ENCODE data around the gene SLC16A3. TPM values are rescaled to one million over a fixed set of nuclear protein-coding genes. Genes with fewer than 3 reads are reported as not detected.

SLC16A3 gene
- total and polyA plus RNA-seq, 12 donors = 2.7 to 58.6 (median 32.7) TPM

DNA sequence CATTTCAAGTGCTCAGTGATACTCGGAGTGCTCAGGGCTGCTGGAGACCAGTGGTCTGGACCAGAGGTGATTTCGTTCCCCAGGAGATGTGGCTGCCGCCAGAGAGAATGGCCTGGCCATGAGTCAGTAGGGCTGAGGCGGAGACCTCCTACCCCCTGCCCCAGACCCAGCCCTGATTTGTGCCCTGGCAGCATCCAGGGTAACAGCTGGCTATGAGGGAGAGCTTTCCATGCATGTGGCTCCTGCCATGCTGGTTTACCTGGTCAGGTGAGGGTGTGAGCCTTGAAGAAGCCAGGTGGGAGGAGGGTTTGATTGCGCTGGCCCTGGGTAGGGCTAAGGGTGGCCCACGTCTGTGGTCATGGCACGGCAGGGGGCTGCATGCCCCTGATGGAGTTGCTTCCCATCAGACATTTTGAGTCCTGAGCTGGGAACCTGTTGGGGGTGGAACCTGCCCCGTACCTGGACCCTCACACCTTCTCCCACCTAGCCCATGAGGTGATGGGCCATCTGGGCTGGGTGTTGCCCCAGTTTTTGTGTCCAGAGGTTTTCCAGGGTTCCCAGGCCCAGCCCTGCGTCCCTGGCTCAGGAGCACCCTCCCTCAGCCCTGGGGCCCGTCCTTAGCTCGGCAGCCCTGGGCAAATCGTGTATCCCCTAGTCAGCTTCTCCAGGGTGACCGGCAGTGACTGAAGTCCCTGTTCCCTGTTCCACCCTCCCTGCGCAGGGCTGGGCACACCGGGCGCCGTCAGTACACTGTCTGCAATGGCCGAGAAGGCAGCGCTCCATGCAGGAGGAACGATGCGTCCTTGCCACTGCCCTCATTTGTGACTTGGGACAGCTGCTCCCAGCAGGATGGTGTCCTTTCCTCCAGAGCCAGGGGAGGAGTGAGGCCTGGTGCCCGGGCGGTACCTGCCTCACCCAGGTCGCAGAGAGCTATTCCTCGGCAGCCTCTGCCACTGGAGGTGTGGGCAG, 53.7 kb downstream of the SLC16A3 start:
- no peak overlapping the region for H3K4me3 ChIP-seq
- no peaks in the 10 kb centered on the region for H3K9me3 ChIP-seq (replicated peaks in 1 of 3)
- no peak for TF ChIP-seq POLR2A (IDR thresholded peaks at IDR 0.05)
- H3K4me1 ChIP-seq (replicated peaks in 1 of 2) = peaks cover 0 to 16% of the 10 kb centered on the region in 2 donors
- H3K27me3 ChIP-seq = no peaks in the 10 kb centered on the region
- H3K27ac ChIP-seq = peak overlapping the region in 1 of 5 donors; percentile 12
- intact Hi-C loops (cut with DNase I) = no loop called here
- H3K36me3 ChIP-seq (replicated peaks in 1 of 2) = no peaks in the 10 kb centered on the region
- 79 to 88% (median 84%) methylated on average over 16 to 25 of the region's 25 CpGs for WGBS, 4 donors
- DNase-seq = no peak

DNA sequence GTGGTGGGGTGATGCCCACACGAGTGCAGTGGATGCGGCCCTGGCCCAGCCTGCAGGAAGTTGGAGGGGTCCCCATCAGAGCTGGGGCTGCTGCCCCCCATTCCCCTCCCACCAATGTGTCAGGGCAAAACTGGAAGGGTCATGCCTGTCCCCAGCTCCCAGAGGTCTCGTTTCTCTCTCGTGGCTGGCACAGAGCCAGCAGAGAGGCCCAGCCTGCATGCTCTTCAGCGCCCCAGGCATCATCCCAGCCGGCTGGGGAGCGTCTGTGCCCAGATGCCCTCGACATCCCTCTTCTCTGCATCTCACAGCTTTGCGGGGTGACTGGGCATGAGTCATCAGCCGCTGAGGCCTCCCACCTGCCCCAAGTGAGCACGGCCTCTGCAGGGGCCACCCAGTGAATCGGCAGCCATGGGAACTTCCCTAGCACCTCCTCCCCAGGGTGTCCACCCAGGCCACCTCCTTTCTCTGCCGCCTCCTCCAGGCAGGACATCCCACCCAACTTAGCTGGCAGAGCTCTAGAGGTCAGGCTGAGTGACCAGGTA, 54.4 kb downstream of the SLC16A3 start:
- intact Hi-C loops (cut with DNase I) = no loop called here
- Histone ChIP-seq H3K9me3 (replicated peaks in 1 of 3) (no peaks in the 10 kb centered on the region), H3K27ac (peak overlapping the region in 1 of 5 donors; percentile 12), H3K36me3 (replicated peaks in 1 of 2) (no peaks in the 10 kb centered on the region), H3K4me3 (no peak overlapping the region), H3K4me1 (replicated peaks in 1 of 2) (peaks cover 0 to 16% of the 10 kb centered on the region in 2 donors), H3K27me3 (no peaks in the 10 kb centered on the region)
- TF ChIP-seq POLR2A (IDR thresholded peaks at IDR 0.05) = no peak
- TF ChIP-seq, protein P1, sequence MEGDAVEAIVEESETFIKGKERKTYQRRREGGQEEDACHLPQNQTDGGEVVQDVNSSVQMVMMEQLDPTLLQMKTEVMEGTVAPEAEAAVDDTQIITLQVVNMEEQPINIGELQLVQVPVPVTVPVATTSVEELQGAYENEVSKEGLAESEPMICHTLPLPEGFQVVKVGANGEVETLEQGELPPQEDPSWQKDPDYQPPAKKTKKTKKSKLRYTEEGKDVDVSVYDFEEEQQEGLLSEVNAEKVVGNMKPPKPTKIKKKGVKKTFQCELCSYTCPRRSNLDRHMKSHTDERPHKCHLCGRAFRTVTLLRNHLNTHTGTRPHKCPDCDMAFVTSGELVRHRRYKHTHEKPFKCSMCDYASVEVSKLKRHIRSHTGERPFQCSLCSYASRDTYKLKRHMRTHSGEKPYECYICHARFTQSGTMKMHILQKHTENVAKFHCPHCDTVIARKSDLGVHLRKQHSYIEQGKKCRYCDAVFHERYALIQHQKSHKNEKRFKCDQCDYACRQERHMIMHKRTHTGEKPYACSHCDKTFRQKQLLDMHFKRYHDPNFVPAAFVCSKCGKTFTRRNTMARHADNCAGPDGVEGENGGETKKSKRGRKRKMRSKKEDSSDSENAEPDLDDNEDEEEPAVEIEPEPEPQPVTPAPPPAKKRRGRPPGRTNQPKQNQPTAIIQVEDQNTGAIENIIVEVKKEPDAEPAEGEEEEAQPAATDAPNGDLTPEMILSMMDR (IDR thresholded peaks at IDR 0.05) = no peak
- WGBS, 4 donors = 35 to 44% (median 43%) methylated on average over 9 to 13 of the region's 13 CpGs; no CpG with 5 or more reads in 1 of the 4 donors
- peak in 3 of 7 donors; percentile 27 to 89 (median 49) for DNase-seq

DNA sequence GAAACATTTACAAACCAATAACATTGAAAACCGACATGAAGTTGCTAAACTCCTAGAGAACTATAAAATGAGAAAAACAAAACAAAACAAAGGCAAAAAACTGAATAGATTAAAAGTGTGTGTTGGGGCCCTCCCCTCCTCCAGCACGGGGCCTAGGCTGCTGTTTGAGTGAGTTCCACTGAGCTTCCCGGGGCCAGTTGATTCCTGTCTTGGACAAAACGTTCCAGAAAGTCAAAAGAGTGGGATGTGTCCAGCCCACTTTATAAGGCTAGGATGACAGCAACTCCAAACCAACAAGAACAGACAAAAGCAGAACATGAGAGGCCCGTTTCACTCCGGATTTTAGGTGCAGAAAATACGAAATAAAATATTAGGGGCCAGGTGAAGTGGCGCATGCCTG, 56.3 kb downstream of the SLC16A3 start:
- no peak for TF ChIP-seq POLR2A (IDR thresholded peaks at IDR 0.05)
- H3K36me3 ChIP-seq (replicated peaks in 1 of 2) = no peaks in the 10 kb centered on the region
- H3K27ac ChIP-seq = peak overlapping the region in 1 of 5 donors; percentile 14
- DNase-seq = no peak
- H3K9me3 ChIP-seq (replicated peaks in 1 of 3) = no peaks in the 10 kb centered on the region
- H3K4me1 ChIP-seq (replicated peaks in 1 of 2) = peaks cover 0 to 16% of the 10 kb centered on the region in 2 donors
- WGBS, 4 donors = 61 to 72% (median 67%) methylated on average over 8 of the region's 8 CpGs
- no peaks in the 10 kb centered on the region for H3K27me3 ChIP-seq
- intact Hi-C loops (cut with DNase I) = no loop called here
- H3K4me3 ChIP-seq = no peak overlapping the region

DNA sequence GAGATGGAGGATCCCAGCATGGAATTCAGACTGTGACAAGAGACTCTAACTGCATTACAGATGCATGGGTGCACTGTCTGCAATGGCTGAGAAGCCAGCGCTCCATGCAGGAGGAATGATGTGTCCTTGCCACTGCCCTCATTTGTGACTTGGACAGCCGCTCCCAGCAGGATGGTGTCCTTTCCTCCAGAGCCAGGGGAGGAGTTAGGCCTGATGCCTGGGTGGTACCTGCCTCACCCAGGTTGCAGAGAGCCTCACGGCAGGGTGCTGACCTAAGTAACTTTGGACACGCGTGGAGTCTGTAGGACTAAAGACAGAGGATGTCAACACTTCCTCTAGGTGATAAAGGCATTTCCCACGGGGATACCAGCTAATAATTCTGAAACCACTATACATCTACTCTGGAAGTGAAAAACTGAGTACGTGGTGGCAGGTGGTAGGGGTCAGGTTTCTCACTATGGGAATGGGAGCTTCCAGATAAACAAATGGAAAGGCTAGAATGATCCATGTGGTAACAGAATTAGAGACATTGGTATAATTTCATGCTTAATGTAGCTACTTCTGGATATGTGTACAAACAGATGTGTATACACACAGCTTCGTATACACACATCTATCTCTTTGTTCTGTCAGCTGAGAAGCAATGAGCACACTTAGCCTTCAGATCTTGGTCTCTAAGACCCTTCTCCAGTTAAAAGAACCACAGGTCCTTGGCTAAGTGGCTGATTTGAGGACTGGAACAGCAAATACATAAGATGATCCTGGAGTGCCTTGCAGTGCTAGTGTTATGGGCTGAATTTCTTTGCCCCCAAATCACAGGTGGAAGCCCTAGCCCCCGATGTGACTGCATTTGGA, 58.4 kb downstream of the SLC16A3 start:
- 77 to 83% (median 80%) methylated on average over 9 of the region's 9 CpGs for whole genome bisulfite sequencing, 4 donors

More for the DNA sequence above, 58.4 kb downstream of the SLC16A3 start:
- TF ChIP-seq POLR2A (IDR thresholded peaks at IDR 0.05) = no peak
- TF ChIP-seq, protein P1 (IDR thresholded peaks at IDR 0.05) = no peak
- H3K4me1 ChIP-seq (replicated peaks in 1 of 2) = peaks cover 0 to 15% of the 10 kb centered on the region in 2 donors
- no peaks in the 10 kb centered on the region for H3K36me3 ChIP-seq (replicated peaks in 1 of 2)
- intact Hi-C loops (cut with DNase I) = no loop called here
- no peak for DNase-seq
- no peaks in the 10 kb centered on the region for H3K27me3 ChIP-seq
- no peaks in the 10 kb centered on the region for H3K9me3 ChIP-seq (replicated peaks in 1 of 3)
- H3K4me3 ChIP-seq = no peak overlapping the region
- peak overlapping the region in 3 of 5 donors; percentile 43 to 73 (median 44) for H3K27ac ChIP-seq

Measured in adrenal gland (tissue), 12 donors.